ENCODE results near the gene IFNA6. TPM values are rescaled to one million over a fixed set of nuclear protein-coding genes. Genes with fewer than 3 reads are reported as not detected.

Gene IFNA6
- total and polyA plus RNA-seq, 3 experiments from 2014 or later, result not detected

GRCh38 chr9:21322911-21323461, 27.7 kb downstream of the IFNA6 start:
- H3K27ac Mint-ChIP-seq, result peak overlapping the region in 4 of 8 donors; percentile 7 to 69 (median 18)
- POLR2A ChIA-PET, result interaction anchor here (0.7 kb wide), 1 partner anchor 798 kb away, joined by 4 read pairs; no protein-coding TSS in a partner anchor
- H3K4me1 ChIP-seq (ENCODE audit: insufficient read depth, low read length), result peaks cover 11% of the 10 kb centered on the region
- DNase-seq, result no peak
- H3K27ac ChIP-seq (ENCODE audit: low read depth, low read length), result no peak overlapping the region
- CTCF ChIA-PET, result interaction anchor here (0.7 to 2.0 kb wide), 9 partner anchors 10 to 483 kb away, joined by 3 to 10 read pairs (median 4); no protein-coding TSS in a partner anchor
- H3K27me3 ChIP-seq (ENCODE audit: insufficient read depth, low read length, poor library complexity, severe bottlenecking), result no peaks in the 10 kb centered on the region
- no peak overlapping the region for H3K4me3 Mint-ChIP-seq
- no peaks in the 10 kb centered on the region for H3K9me3 ChIP-seq (ENCODE audit: low read length)
- H3K27me3 Mint-ChIP-seq, result no peaks in the 10 kb centered on the region
- H3K9me3 Mint-ChIP-seq, result no peaks in the 10 kb centered on the region
- H3K4me3 ChIP-seq (ENCODE audit: low read length), result no peak overlapping the region
- peaks cover 6% of the 10 kb centered on the region for H3K36me3 ChIP-seq (ENCODE audit: insufficient read depth, low read length)
- peaks cover 0 to 47% (median 19%) of the 10 kb centered on the region in 3 donors for H3K36me3 Mint-ChIP-seq
- H3K4me1 Mint-ChIP-seq, result peaks cover 24 to 38% (median 37%) of the 10 kb centered on the region in 3 donors

- H3K4me3 ChIP-seq (ENCODE audit: low read length), result no peak overlapping the region
- no peak for DNase-seq
- no peaks in the 10 kb centered on the region for H3K27me3 ChIP-seq (ENCODE audit: insufficient read depth, low read length, poor library complexity, severe bottlenecking)
- peaks cover 2% of the 10 kb centered on the region for H3K36me3 ChIP-seq (ENCODE audit: insufficient read depth, low read length)
- H3K9me3 ChIP-seq (ENCODE audit: low read length), result no peaks in the 10 kb centered on the region
- Mint-ChIP-seq H3K4me1 (peaks cover 9 to 16% (median 16%) of the 10 kb centered on the region in 3 donors), H3K36me3 (peaks cover 0 to 43% (median 19%) of the 10 kb centered on the region in 3 donors), H3K4me3 (no peak overlapping the region), H3K27ac (peak overlapping the region in 4 of 8 donors; percentile 32 to 69 (median 52)), H3K27me3 (no peaks in the 10 kb centered on the region), H3K9me3 (no peaks in the 10 kb centered on the region)
- ChIA-PET CTCF (interaction anchor here (1.1 kb wide), 1 partner anchor 166 kb away, joined by 3 read pairs; no protein-coding TSS in a partner anchor), POLR2A (interaction anchor here (0.7 kb wide), 1 partner anchor 460 kb away, joined by 3 read pairs; no protein-coding TSS in a partner anchor)
- no peak overlapping the region for H3K27ac ChIP-seq (ENCODE audit: low read depth, low read length)
- H3K4me1 ChIP-seq (ENCODE audit: insufficient read depth, low read length), result no peaks in the 10 kb centered on the region
Observed at GRCh38 chr9:21320465-21320864, 30.2 kb downstream of the IFNA6 start.

- ChIA-PET CTCF (interaction anchor here (0.7 to 2.7 kb wide), 15 partner anchors 11 to 480 kb away, joined by 3 to 12 read pairs (median 3); partner anchors contain the start of gene KLHL9), POLR2A (interaction anchor here (0.6 kb wide), 1 partner anchor 78 kb away, joined by 3 read pairs; no protein-coding TSS in a partner anchor)
- H3K27me3 Mint-ChIP-seq, result no peaks in the 10 kb centered on the region
- H3K27ac ChIP-seq (ENCODE audit: low read depth, low read length), result no peak overlapping the region
- peaks cover 3 to 8% (median 5%) of the 10 kb centered on the region in 3 donors for H3K4me1 Mint-ChIP-seq
- H3K36me3 Mint-ChIP-seq, result peaks cover 3 to 24% (median 10%) of the 10 kb centered on the region in 3 donors
- DNase-seq, result peak in 2 of 5 donors; percentile 10 to 28
- H3K27me3 ChIP-seq (ENCODE audit: insufficient read depth, low read length, poor library complexity, severe bottlenecking), result no peaks in the 10 kb centered on the region
- no peaks in the 10 kb centered on the region for H3K9me3 ChIP-seq (ENCODE audit: low read length)
- peak overlapping the region in 2 of 8 donors; percentile 30 to 87 for H3K27ac Mint-ChIP-seq
- H3K36me3 ChIP-seq (ENCODE audit: insufficient read depth, low read length), result no peaks in the 10 kb centered on the region
- H3K4me1 ChIP-seq (ENCODE audit: insufficient read depth, low read length), result no peaks in the 10 kb centered on the region
- H3K4me3 Mint-ChIP-seq, result no peak overlapping the region
- no peak overlapping the region for H3K4me3 ChIP-seq (ENCODE audit: low read length)
- no peaks in the 10 kb centered on the region for H3K9me3 Mint-ChIP-seq
Observed at GRCh38 chr9:21317956-21318923, 32.4 kb downstream of the IFNA6 start.

- H3K9me3 Mint-ChIP-seq, result no peaks in the 10 kb centered on the region
- Histone ChIP-seq H3K36me3 (ENCODE audit: insufficient read depth, low read length) (no peaks in the 10 kb centered on the region), H3K4me1 (ENCODE audit: insufficient read depth, low read length) (no peaks in the 10 kb centered on the region), H3K9me3 (ENCODE audit: low read length) (no peaks in the 10 kb centered on the region), H3K27me3 (ENCODE audit: insufficient read depth, low read length, poor library complexity, severe bottlenecking) (no peaks in the 10 kb centered on the region), H3K4me3 (ENCODE audit: low read length) (no peak overlapping the region), H3K27ac (ENCODE audit: low read depth, low read length) (no peak overlapping the region)
- H3K27me3 Mint-ChIP-seq, result peaks cover 0 to 2% of the 10 kb centered on the region in 2 donors
- no peak overlapping the region for H3K4me3 Mint-ChIP-seq
- DNase-seq, result no peak
- POLR2A ChIA-PET, result no interaction called here
- CTCF ChIA-PET, result interaction anchor here (1.0 to 2.7 kb wide), 4 partner anchors 79 to 145 kb away, joined by 3 to 12 read pairs (median 3); no protein-coding TSS in a partner anchor
- H3K36me3 Mint-ChIP-seq, result peaks cover 4 to 12% (median 7%) of the 10 kb centered on the region in 3 donors
- H3K27ac Mint-ChIP-seq, result peak overlapping the region in 1 of 8 donors; percentile 53
- H3K4me1 Mint-ChIP-seq, result peaks cover 3 to 8% (median 5%) of the 10 kb centered on the region in 3 donors
Observed at GRCh38 chr9:21316860-21317259, 33.8 kb downstream of the IFNA6 start.

GRCh38 chr9:21316032-21316842, 34.5 kb downstream of the IFNA6 start:
- Histone ChIP-seq H3K9me3 (ENCODE audit: low read length) (no peaks in the 10 kb centered on the region), H3K36me3 (ENCODE audit: insufficient read depth, low read length) (no peaks in the 10 kb centered on the region), H3K4me3 (ENCODE audit: low read length) (no peak overlapping the region), H3K27me3 (ENCODE audit: insufficient read depth, low read length, poor library complexity, severe bottlenecking) (no peaks in the 10 kb centered on the region), H3K4me1 (ENCODE audit: insufficient read depth, low read length) (no peaks in the 10 kb centered on the region), H3K27ac (ENCODE audit: low read depth, low read length) (no peak overlapping the region)
- no peak for DNase-seq
- POLR2A ChIA-PET, result no interaction called here
- Mint-ChIP-seq H3K27ac (peak overlapping the region in 1 of 8 donors; percentile 53), H3K36me3 (peaks cover 4 to 7% (median 7%) of the 10 kb centered on the region in 3 donors), H3K9me3 (no peaks in the 10 kb centered on the region), H3K4me3 (no peak overlapping the region), H3K4me1 (peaks cover 3 to 8% (median 5%) of the 10 kb centered on the region in 3 donors), H3K27me3 (peaks cover 0 to 4% of the 10 kb centered on the region in 2 donors)
- CTCF ChIA-PET, result interaction anchor here (1.0 to 1.7 kb wide), 3 partner anchors 64 to 122 kb away, joined by 3 read pairs; no protein-coding TSS in a partner anchor

GRCh38 chr9:21314152-21314551, 36.5 kb downstream of the IFNA6 start:
- no peaks in the 10 kb centered on the region for H3K9me3 ChIP-seq (ENCODE audit: low read length)
- peaks cover 3 to 6% (median 5%) of the 10 kb centered on the region in 3 donors for H3K4me1 Mint-ChIP-seq
- DNase-seq, result no peak
- H3K36me3 Mint-ChIP-seq, result peaks cover 0 to 4% (median 0%) of the 10 kb centered on the region in 3 donors
- peaks cover 0 to 2% (median 0%) of the 10 kb centered on the region in 5 donors for H3K9me3 Mint-ChIP-seq
- H3K27ac Mint-ChIP-seq, result no peak overlapping the region
- H3K4me3 ChIP-seq (ENCODE audit: low read length), result no peak overlapping the region
- ChIA-PET CTCF (no interaction called here), POLR2A (no interaction called here)
- H3K36me3 ChIP-seq (ENCODE audit: insufficient read depth, low read length), result no peaks in the 10 kb centered on the region
- H3K27me3 Mint-ChIP-seq, result peaks cover 7 to 12% of the 10 kb centered on the region in 2 donors
- H3K27ac ChIP-seq (ENCODE audit: low read depth, low read length), result no peak overlapping the region
- no peaks in the 10 kb centered on the region for H3K4me1 ChIP-seq (ENCODE audit: insufficient read depth, low read length)
- H3K4me3 Mint-ChIP-seq, result no peak overlapping the region
- no peaks in the 10 kb centered on the region for H3K27me3 ChIP-seq (ENCODE audit: insufficient read depth, low read length, poor library complexity, severe bottlenecking)

GRCh38 chr9:21311889-21312288, 38.8 kb downstream of the IFNA6 start:
- Histone ChIP-seq H3K27ac (ENCODE audit: low read depth, low read length) (no peak overlapping the region), H3K9me3 (ENCODE audit: low read length) (no peaks in the 10 kb centered on the region), H3K36me3 (ENCODE audit: insufficient read depth, low read length) (no peaks in the 10 kb centered on the region), H3K27me3 (ENCODE audit: insufficient read depth, low read length, poor library complexity, severe bottlenecking) (no peaks in the 10 kb centered on the region), H3K4me3 (ENCODE audit: low read length) (no peak overlapping the region), H3K4me1 (ENCODE audit: insufficient read depth, low read length) (no peaks in the 10 kb centered on the region)
- CTCF ChIA-PET, result no interaction called here
- H3K4me3 Mint-ChIP-seq, result no peak overlapping the region
- peaks cover 0 to 4% (median 0%) of the 10 kb centered on the region in 3 donors for H3K36me3 Mint-ChIP-seq
- no peak for DNase-seq
- H3K27ac Mint-ChIP-seq, result no peak overlapping the region
- peaks cover 0 to 2% (median 0%) of the 10 kb centered on the region in 5 donors for H3K9me3 Mint-ChIP-seq
- H3K27me3 Mint-ChIP-seq, result peaks cover 7 to 22% of the 10 kb centered on the region in 2 donors
- H3K4me1 Mint-ChIP-seq, result no peaks in the 10 kb centered on the region
- POLR2A ChIA-PET, result no interaction called here

Data from CD8-positive, alpha-beta memory T cell (primary cell).